ENCODE measurements around the gene IL13RA1.
"Not testable (repeated sequence)": the region's sequence is repeated elsewhere in the genome, so short reads cannot be mapped to it uniquely, and the experiment has no call there.

IL13RA1 gene

GRCh38 chrX:118772051-118772450, 44.6 kb downstream of the IL13RA1 start:
- H3K4me3 ChIP-seq (ENCODE audit: low read depth in 1 of 2, low read length in 2 of 2): no peak overlapping the region
- H3K36me3 ChIP-seq (ENCODE audit: control insufficient read depth in 1 of 2, insufficient read depth in 2 of 2, low read length in 2 of 2): peaks cover 4 to 12% of the 10 kb centered on the region in 2 donors
- H3K9me3 ChIP-seq (ENCODE audit: control insufficient read depth in 1 of 2, low read length in 2 of 2): no peaks in the 10 kb centered on the region
- no peak overlapping the region for H3K9ac ChIP-seq (ENCODE audit: low read depth in 1 of 2, low read length in 2 of 2)
- H3K27me3 ChIP-seq (ENCODE audit: control insufficient read depth in 1 of 2, insufficient read depth in 2 of 2, low read length in 2 of 2): no peaks in the 10 kb centered on the region
- no peaks in the 10 kb centered on the region for H3K4me1 ChIP-seq (ENCODE audit: control insufficient read depth in 1 of 2, insufficient read depth in 2 of 2, low read length in 2 of 2)
- H3K27ac ChIP-seq (ENCODE audit: low read depth, low read length): no peak overlapping the region

GRCh38 chrX:118773782-118774181, 46.4 kb downstream of the IL13RA1 start:
- Histone ChIP-seq H3K27me3 (ENCODE audit: control insufficient read depth in 1 of 2, insufficient read depth in 2 of 2, low read length in 2 of 2) (no peaks in the 10 kb centered on the region), H3K27ac (ENCODE audit: low read depth, low read length) (no peak overlapping the region), H3K4me1 (ENCODE audit: control insufficient read depth in 1 of 2, insufficient read depth in 2 of 2, low read length in 2 of 2) (no peaks in the 10 kb centered on the region), H3K9ac (ENCODE audit: low read depth in 1 of 2, low read length in 2 of 2) (no peak overlapping the region), H3K36me3 (ENCODE audit: control insufficient read depth in 1 of 2, insufficient read depth in 2 of 2, low read length in 2 of 2) (peaks cover 10% of the 10 kb centered on the region in 2 donors), H3K4me3 (ENCODE audit: low read depth in 1 of 2, low read length in 2 of 2) (no peak overlapping the region), H3K9me3 (ENCODE audit: control insufficient read depth in 1 of 2, low read length in 2 of 2) (no peaks in the 10 kb centered on the region)

DNA sequence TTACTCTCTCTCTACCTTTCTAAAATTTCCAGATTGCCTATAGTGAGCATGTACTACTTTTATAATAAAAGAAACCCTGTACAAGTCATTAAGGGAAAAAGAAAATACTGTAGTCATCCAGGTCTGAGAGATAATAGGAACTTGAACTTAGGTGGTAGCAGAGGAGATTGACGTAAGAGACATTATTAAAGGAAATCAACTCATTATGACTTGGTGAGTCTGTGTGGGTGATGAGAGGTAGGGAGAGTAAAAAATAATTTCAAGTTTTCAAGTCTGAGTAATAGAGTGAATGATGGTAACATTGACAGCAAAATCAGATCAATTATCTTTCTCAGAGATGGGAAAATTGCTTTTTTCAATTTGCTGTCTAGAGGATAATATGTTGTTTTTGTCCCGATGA, 52.2 kb downstream of the IL13RA1 start:
- Histone ChIP-seq H3K9me3 (ENCODE audit: control insufficient read depth in 1 of 2, low read length in 2 of 2) (no peaks in the 10 kb centered on the region), H3K4me3 (ENCODE audit: low read depth in 1 of 2, low read length in 2 of 2) (no peak overlapping the region), H3K4me1 (ENCODE audit: control insufficient read depth in 1 of 2, insufficient read depth in 2 of 2, low read length in 2 of 2) (no peaks in the 10 kb centered on the region), H3K27me3 (ENCODE audit: control insufficient read depth in 1 of 2, insufficient read depth in 2 of 2, low read length in 2 of 2) (no peaks in the 10 kb centered on the region), H3K36me3 (ENCODE audit: control insufficient read depth in 1 of 2, insufficient read depth in 2 of 2, low read length in 2 of 2) (peaks cover 6 to 11% of the 10 kb centered on the region in 2 donors), H3K27ac (ENCODE audit: low read depth, low read length) (no peak overlapping the region), H3K9ac (ENCODE audit: low read depth in 1 of 2, low read length in 2 of 2) (no peak overlapping the region)

- H3K4me3 ChIP-seq (ENCODE audit: low read depth in 1 of 2, low read length in 2 of 2): no peak overlapping the region
- H3K4me1 ChIP-seq (ENCODE audit: control insufficient read depth in 1 of 2, insufficient read depth in 2 of 2, low read length in 2 of 2): no peaks in the 10 kb centered on the region
- H3K36me3 ChIP-seq (ENCODE audit: control insufficient read depth in 1 of 2, insufficient read depth in 2 of 2, low read length in 2 of 2): peaks cover 6% of the 10 kb centered on the region in 2 donors
- H3K27ac ChIP-seq (ENCODE audit: low read depth, low read length): no peak overlapping the region
- H3K9me3 ChIP-seq (ENCODE audit: control insufficient read depth in 1 of 2, low read length in 2 of 2): no peaks in the 10 kb centered on the region
- no peaks in the 10 kb centered on the region for H3K27me3 ChIP-seq (ENCODE audit: control insufficient read depth in 1 of 2, insufficient read depth in 2 of 2, low read length in 2 of 2)
- H3K9ac ChIP-seq (ENCODE audit: low read depth in 1 of 2, low read length in 2 of 2): no peak overlapping the region
These were observed 53.1 kb downstream of the IL13RA1 start for GRCh38 chrX:118780509-118780908.

- Histone ChIP-seq H3K27ac (ENCODE audit: low read depth, low read length) (no peak overlapping the region), H3K27me3 (ENCODE audit: control insufficient read depth in 1 of 2, insufficient read depth in 2 of 2, low read length in 2 of 2) (no peaks in the 10 kb centered on the region), H3K9me3 (ENCODE audit: control insufficient read depth in 1 of 2, low read length in 2 of 2) (no peaks in the 10 kb centered on the region), H3K9ac (ENCODE audit: low read depth in 1 of 2, low read length in 2 of 2) (no peak overlapping the region), H3K4me3 (ENCODE audit: low read depth in 1 of 2, low read length in 2 of 2) (no peak overlapping the region), H3K36me3 (ENCODE audit: control insufficient read depth in 1 of 2, insufficient read depth in 2 of 2, low read length in 2 of 2) (peaks cover 4 to 6% of the 10 kb centered on the region in 2 donors), H3K4me1 (ENCODE audit: control insufficient read depth in 1 of 2, insufficient read depth in 2 of 2, low read length in 2 of 2) (no peaks in the 10 kb centered on the region)
These were observed 53.5 kb downstream of the IL13RA1 start for GRCh38 chrX:118780911-118781310.

DNA sequence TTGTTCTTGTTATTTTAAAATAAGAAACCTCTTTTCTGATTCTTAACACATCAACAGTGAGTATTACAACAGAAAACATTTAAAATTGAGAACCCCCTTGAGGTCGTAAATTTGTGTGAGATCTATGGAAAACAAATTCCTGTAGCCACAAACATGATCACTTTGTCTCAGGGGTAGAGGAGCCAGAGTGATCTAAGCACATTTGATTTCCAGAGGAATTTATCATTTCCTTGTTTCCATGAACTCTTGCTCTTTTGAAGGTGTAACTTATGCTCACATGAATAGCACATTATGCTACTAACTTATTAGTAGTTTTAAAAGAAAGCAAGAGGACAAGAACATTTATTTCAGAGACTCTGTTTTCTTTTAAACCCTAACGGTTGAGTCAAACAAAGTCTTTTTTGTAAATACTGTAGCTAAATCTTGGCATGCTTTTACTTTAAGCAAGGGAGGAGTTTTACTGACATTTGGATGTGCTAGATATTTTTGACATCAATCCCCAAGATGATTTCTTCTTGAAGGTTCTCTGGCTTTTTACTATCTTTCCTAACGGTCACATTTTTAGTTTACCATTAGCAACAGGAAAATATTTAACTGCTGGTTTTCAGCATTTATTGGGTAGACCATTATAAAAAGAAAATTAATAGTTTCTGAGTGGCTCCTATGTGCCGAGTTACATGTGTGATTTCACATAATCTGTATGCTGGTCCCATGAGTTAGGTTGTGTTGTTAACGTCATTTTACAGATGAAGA, 68.3 kb downstream of the IL13RA1 start:
- Histone ChIP-seq H3K27ac (ENCODE audit: low read depth, low read length) (no peak overlapping the region), H3K27me3 (ENCODE audit: control insufficient read depth in 1 of 2, insufficient read depth in 2 of 2, low read length in 2 of 2) (no peaks in the 10 kb centered on the region), H3K9me3 (ENCODE audit: control insufficient read depth in 1 of 2, low read length in 2 of 2) (no peaks in the 10 kb centered on the region), H3K36me3 (ENCODE audit: control insufficient read depth in 1 of 2, insufficient read depth in 2 of 2, low read length in 2 of 2) (no peaks in the 10 kb centered on the region), H3K4me3 (ENCODE audit: low read depth in 1 of 2, low read length in 2 of 2) (no peak overlapping the region), H3K9ac (ENCODE audit: low read depth in 1 of 2, low read length in 2 of 2) (no peak overlapping the region), H3K4me1 (ENCODE audit: control insufficient read depth in 1 of 2, insufficient read depth in 2 of 2, low read length in 2 of 2) (no peaks in the 10 kb centered on the region)

- Histone ChIP-seq H3K27ac (ENCODE audit: low read depth, low read length) (no peak overlapping the region), H3K4me1 (ENCODE audit: control insufficient read depth in 1 of 2, insufficient read depth in 2 of 2, low read length in 2 of 2) (no peaks in the 10 kb centered on the region), H3K4me3 (ENCODE audit: low read depth in 1 of 2, low read length in 2 of 2) (no peak overlapping the region), H3K36me3 (ENCODE audit: control insufficient read depth in 1 of 2, insufficient read depth in 2 of 2, low read length in 2 of 2) (no peaks in the 10 kb centered on the region), H3K9me3 (ENCODE audit: control insufficient read depth in 1 of 2, low read length in 2 of 2) (no peaks in the 10 kb centered on the region), H3K9ac (ENCODE audit: low read depth in 1 of 2, low read length in 2 of 2) (no peak overlapping the region), H3K27me3 (ENCODE audit: control insufficient read depth in 1 of 2, insufficient read depth in 2 of 2, low read length in 2 of 2) (no peaks in the 10 kb centered on the region)
These were observed 75.5 kb downstream of the IL13RA1 start for GRCh38 chrX:118802857-118803256.

DNA sequence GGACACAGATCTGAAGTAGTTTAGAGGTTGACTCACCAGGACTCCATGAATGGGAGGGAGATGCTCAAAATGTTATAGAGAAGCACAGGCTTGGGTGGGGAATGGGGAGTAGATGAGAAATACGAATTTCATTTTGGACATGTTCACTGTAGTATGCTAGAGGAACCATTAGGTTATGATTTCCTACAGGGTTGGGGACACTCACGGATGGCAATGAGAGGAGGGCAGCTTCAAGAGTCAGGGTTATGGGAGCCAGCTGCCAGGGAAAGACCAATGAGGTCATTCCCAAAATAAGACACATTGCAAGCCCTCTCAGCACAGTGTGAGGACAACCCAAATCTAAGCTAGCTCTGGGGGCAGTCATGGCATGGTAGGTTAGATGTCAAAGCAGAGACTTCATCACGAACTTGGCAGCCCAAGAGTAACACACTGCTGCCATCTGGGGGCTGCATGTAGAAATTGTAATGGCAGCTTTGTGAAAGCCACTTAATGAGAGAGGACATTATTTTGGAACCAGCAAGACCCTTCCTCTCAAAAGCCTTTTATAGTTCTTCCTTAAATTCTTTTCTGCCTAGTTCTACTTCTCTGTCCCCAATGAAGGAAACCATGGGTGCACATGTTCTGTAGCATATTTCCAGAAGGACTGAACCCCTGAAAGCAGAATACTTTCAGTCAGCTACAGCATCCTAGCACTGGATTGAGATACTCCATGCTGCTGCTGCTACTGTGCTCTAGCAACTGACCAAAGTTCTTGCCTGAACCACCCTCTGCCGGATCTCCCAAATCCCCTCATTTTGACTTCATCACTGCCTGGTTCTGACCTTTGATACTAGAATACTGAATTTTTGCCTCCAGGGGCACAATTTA, 80.0 kb downstream of the IL13RA1 start:
- H3K27me3 ChIP-seq (ENCODE audit: control insufficient read depth in 1 of 2, insufficient read depth in 2 of 2, low read length in 2 of 2): no peaks in the 10 kb centered on the region
- no peak overlapping the region for H3K4me3 ChIP-seq (ENCODE audit: low read depth in 1 of 2, low read length in 2 of 2)
- no peaks in the 10 kb centered on the region for H3K9me3 ChIP-seq (ENCODE audit: control insufficient read depth in 1 of 2, low read length in 2 of 2)
- H3K36me3 ChIP-seq (ENCODE audit: control insufficient read depth in 1 of 2, insufficient read depth in 2 of 2, low read length in 2 of 2): no peaks in the 10 kb centered on the region
- H3K9ac ChIP-seq (ENCODE audit: low read depth in 1 of 2, low read length in 2 of 2): no peak overlapping the region
- H3K4me1 ChIP-seq (ENCODE audit: control insufficient read depth in 1 of 2, insufficient read depth in 2 of 2, low read length in 2 of 2): no peaks in the 10 kb centered on the region
- no peak overlapping the region for H3K27ac ChIP-seq (ENCODE audit: low read depth, low read length)

DNA sequence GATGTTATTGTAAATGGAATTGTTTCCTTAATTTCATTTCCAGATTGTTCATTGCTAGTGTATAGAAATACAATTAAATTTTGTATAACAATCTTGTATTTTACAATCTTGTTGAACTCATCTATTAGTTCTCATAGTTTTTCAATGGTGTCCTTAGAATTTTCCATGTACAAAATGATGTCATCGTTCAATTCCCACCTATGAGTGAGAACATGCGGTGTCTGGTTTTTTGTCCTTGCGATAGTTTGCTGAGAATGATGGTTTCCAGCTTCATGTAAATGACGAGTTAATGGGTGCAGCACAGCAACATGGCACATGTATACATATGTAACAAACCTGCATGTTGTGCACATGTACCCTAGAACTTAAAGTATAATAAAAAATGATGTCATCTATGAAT, 89.9 kb downstream of the IL13RA1 start:
- H3K27me3 ChIP-seq (ENCODE audit: control insufficient read depth in 1 of 2, insufficient read depth in 2 of 2, low read length in 2 of 2); H3K4me3 ChIP-seq (ENCODE audit: low read depth in 1 of 2, low read length in 2 of 2): not testable (repeated sequence)

More for the DNA sequence above, 89.9 kb downstream of the IL13RA1 start:
- not testable (repeated sequence) for H3K9ac ChIP-seq (ENCODE audit: low read depth in 1 of 2, low read length in 2 of 2); H3K27ac ChIP-seq (ENCODE audit: low read depth, low read length); H3K36me3 ChIP-seq (ENCODE audit: control insufficient read depth in 1 of 2, insufficient read depth in 2 of 2, low read length in 2 of 2); H3K9me3 ChIP-seq (ENCODE audit: control insufficient read depth in 1 of 2, low read length in 2 of 2); H3K4me1 ChIP-seq (ENCODE audit: control insufficient read depth in 1 of 2, insufficient read depth in 2 of 2, low read length in 2 of 2)
